ENCODE results near the gene DSTN. TPM values are rescaled to one million over a fixed set of nuclear protein-coding genes. Genes with fewer than 3 reads are reported as not detected.
A peak's percentile ranks its signal among the peaks of the same experiment; 100 is the strongest.
"Not testable (repeated sequence)": the region's sequence is repeated elsewhere in the genome, so short reads cannot be mapped to it uniquely, and the experiment has no call there.

DSTN gene
- total RNA-seq, 1 donor from 2014 or later: 860 TPM

DNA sequence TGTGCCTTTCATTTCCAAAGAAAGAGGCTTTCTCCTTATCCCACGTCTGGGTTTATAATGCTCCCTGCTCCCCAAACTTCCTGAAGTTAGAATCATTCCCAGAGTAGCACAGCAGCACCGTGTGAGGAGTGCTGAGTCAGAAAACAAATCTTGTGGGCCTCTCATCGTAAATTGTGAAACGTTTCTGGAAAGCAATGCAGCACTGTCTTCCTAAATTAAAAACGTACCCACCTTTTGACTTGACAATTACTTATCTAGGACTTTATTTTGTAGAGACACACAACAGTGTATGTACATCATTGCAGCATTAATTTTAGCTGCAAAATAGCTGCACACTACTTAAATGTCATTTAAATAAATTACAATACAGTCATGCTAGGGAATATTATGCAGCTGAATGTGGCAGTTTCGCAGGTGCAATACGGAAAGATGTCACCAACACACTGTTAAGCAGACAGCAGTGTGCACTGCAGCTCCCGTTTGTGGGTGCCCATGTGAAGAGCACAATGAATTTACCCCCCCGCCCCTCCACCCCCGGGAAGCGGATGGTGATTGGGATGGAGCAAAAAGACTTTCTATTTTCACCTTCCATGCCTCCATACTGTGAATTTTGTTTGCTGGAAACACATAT, 81.4 kb downstream of the DSTN start:
- intact Hi-C loops (cut with DNase I): no loop called here
- ATAC-seq (ENCODE audit: poor library complexity): no peak

DNA sequence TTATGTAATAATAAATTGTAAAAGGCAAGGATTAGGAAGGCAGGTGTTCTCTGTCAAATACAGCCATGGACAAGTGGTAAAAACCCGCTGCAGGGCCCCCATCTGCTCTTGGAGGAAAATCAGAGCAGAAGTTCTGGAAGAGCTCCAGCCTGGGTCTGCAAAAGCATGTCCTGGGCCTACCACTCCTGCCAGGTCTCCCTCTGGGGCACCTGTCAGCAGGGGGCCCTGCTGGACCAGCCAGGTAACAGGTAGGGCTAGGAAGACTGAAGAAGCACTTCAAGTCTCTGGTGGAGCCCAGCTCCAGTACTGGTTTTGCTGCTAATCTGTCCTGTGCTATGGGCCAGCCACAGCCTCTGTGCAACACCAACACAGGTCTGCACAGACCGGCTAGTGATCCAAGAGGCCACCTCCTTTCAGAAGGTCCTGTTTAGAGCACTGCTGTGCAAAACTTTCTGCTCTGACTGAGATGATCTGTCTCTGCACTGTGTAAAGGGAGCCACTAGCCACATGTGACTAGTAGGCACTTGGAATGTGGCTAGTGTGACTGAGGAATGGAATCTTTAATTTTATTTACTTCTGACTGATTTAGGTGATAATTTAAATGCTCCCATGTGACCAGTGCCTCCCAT, 82.0 kb downstream of the DSTN start:
- DNase-seq (no peak), ATAC-seq (ENCODE audit: poor library complexity) (no peak)
- intact Hi-C loops (cut with DNase I): no loop called here

More for the DNA sequence above, 81.4 kb downstream of the DSTN start:
- DNase-seq: no peak

DNA sequence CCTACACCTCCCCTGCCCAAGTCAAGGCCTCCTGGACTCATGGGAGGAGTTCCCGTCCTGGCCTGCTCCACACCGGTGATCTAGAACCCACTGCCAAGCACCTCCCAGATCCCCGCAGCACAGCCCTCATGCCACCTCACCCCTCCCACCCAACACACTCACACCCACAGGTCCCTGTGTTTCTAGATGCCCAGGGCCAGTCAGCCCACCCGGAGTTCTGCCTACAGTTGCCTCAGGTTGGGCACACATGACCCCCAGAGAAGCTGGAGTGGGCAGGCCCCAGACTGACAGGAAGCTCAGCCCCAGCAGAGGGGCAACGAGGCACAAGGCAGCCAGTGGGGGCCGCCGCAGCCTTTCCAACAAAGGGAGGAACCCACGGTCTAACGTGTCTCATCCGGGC, 82.5 kb downstream of the DSTN start:
- no peak for DNase-seq
- ATAC-seq (ENCODE audit: poor library complexity): no peak
- intact Hi-C loops (cut with DNase I): no loop called here

DNA sequence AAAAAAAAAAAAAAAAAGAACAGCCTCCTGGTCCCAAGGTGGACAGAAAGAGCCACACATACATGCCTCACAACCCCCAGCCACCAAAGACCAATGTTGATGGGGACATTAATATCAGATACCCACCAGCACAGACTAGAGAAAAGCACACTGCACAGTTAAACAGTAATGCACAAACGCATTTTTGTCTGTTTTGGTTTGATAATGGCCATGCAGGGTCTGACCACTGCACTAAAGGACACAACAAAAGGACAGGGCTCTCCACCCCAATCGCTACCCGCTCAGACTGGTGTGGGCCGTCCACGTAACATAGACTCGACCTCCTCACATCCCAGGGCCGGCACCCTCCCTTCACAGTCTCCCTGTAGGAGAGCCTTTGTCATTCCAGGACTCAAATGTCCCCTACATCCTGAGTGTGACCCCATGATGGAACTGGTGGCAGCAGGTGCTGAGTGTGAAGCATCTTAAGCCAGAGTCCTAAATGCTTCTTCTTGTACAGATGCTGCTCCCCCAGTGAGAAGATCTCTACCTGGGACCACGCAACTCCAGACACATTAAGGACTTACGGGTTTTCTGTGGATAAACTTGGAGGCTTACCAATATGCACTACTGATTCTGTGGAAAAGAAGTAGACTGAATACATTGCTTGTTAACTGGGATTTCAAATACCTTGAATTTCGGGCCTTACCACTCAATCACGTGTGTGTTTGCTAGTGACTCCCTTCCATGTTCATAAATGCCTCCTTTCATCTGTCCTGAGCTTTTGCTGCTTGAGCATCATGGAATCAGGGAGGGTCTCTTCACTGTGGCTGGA, 84.2 kb downstream of the DSTN start:
- ATAC-seq (ENCODE audit: poor library complexity) (no peak), DNase-seq (no peak)
- intact Hi-C loops (cut with DNase I): no loop called here

DNA sequence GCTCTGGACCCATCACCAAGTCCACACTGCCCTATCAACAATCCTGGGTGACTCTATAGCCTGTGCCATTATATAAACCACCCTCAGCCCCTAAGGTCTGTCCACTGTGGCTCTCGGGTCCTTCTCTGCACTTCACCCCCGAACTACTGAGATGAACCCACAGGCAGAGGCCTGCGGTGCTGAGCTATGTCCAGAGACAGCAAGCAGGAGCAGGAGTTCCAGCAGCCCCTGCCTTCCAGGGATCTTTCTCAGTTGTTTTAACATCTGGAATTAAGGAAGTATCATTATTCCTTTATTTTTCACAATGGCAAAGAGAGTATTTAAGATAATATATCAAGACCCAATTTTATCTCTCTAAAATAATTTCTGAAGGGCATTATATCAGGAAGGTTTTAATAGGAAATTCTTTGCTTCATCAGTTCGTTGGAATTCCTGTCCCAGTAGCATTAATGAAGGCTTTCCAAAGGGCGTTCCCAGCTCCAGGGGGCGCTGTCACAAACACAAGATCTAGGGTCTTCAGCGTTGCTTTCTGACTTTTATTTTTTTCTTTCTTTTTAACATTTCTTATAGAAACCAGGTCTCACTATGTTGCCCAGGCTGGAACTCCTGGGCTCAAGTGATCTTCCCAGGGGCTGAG, 84.9 kb downstream of the DSTN start:
- intact Hi-C loops (cut with DNase I): no loop called here
- DNase-seq (peak; percentile 67), ATAC-seq (ENCODE audit: poor library complexity) (no peak)

DNA sequence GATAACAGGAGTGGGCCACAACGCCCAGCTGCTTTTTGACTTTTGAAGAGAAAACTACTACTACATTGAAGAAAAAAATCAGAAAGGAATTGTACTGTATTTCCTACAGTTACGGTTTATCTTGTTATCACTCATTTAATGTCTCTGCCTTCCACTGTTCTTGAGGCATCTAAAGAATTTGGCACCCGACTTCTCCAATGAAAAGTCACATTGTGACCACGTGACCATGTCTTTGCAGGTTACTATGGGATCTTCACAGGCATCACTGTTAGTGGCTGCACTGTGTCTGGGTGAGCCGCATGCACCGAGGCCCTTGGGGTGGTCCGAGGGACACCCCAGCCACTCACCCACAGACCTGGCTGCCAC, 85.4 kb downstream of the DSTN start:
- ATAC-seq (ENCODE audit: poor library complexity) (no peak), DNase-seq (no peak)
- intact Hi-C loops (cut with DNase I): no loop called here

DNA sequence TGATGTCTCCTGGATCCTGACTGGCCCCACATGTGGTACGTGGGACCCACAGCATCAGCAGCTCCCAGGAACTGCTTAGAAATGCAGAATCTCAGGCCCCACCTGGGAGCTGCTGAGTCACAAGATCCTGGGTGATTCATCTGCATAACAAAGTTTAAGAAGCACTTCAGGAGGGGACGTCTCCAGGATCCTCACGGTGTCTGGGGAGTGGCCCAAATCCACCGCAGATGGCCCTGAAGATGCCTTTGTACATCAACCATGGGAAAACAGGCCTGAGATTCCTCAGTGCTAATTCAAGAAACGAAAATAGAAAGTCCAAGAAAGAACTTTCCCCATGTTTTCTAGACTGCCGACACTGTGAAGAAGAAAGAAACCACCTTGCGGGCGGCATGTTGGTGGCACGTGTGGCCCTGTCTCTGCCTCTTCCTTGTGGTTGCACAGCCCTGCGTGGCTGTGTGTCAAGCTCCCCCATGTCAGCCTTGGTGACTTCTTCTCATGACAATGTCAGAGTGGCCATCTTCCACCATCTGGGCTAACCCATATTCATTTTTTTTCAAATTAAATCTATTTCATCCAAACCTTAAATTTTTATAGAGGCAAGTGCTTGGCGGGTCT, 86.1 kb downstream of the DSTN start:
- intact Hi-C loops (cut with DNase I): no loop called here
- no peak for ATAC-seq (ENCODE audit: poor library complexity)
- no peak for DNase-seq

DNA sequence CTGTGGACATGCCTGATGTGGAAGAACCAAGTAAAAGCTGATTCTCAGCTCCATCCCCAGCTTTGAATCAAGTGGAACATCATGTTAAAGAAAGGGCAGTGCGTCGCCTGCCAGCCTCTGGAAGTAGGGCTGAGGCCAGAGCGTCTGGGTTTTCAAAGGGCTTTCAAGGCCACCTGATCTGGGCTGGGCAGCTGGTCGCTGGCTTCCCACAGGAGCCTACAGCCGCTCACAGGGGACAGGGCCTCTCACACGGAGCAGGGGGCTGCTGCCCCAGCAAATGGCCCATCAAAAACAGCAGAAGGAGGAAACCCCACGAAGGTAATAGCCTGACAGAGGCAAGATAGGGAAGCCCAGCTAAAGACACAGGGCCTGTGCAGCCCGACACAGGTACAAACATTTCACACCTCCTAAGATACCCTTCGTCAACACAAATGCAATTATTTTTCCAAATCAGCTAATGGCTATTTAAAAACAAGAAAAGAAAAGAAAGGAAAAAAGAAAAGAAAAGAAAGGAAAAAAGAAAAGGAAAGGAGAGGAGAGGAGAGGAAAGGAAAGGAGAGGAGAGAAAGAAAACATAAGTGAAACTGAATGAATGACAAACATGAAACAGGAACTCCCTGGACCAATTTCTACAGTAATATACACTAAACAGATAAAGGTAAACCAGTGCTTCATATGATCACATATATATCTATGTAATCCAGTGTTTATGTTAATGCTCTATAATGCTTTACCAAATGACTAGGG, 87.4 kb downstream of the DSTN start:
- ATAC-seq (ENCODE audit: poor library complexity) (no peak), DNase-seq (no peak)
- intact Hi-C loops (cut with DNase I): no loop called here

DNA sequence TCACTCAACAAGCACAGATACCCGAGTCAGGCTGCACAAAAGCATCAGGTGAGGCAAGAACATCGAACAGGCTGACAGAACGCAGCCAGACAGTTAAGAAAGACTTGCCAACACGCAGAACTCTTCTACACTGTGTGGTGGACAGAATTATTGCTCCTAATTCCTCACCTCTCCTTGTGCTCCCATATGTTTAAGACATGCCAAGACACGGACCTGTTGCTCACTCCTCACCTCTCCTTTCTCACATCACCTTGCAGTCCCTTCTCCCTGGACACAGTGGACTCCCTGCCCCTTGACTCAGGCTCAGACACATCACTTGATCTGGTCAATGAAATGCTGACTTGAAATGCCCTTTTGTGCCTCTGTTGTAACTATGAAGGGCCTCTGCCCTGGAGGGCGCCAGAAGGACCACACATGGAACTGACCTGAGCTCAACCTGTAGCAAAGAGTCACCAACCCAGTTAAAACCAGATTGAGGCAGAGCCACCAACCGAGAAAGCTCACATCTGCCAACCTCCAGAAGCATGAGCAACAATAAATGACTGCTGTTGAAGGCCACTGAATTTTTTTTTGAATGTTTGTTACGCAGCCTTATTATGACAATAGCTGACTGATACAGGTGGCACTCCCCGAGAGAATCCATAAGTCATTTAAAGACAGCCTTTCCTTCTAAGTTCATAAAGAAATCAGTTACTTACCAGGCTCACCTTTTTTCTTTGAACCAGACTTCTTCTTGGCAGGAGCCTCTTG, 88.2 kb downstream of the DSTN start:
- no peak for ATAC-seq (ENCODE audit: poor library complexity)
- intact Hi-C loops (cut with DNase I): no loop called here

DNA sequence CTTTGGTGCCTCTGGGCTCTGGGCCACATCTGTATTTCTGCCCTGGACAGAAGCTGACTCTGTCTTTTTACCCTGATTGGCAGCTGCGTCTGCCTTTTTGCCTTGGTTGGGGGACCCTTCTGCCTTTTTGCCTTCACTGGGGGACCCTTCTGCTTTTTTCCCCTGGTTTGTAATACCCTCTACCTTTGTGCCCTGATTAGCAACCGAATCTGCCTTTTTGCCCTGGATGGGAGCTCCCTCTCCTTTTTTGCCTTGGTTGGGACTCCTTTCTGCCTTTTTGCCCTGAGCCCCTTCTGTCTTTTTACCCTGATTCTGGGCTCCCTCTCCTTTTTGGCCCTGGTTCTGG, 88.7 kb downstream of the DSTN start:
- intact Hi-C loops (cut with DNase I): no loop called here
- DNase-seq: no peak

More for the DNA sequence above, 88.2 kb downstream of the DSTN start:
- DNase-seq: no peak

DNA sequence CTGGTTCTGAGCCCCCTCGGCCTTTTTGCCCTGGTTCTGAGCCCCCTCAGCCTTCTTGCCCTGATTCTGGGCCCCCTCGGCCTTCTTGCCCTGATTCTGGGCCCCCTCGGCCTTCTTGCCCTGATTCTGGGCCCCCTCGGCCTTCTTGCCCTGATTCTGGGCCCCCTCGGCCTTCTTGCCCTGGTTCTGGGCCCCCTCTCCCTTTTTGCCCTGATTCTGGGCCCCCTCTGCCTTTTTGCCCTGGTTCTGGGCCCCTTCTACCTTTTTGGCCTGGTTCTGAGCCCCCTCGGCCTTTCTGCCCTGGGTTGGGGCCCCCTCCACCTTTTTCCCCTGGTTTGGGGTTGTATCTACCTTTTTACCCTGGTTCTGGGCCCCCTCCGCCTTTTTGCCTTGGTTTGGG, 89.5 kb downstream of the DSTN start:
- DNase-seq; ATAC-seq (ENCODE audit: poor library complexity); intact Hi-C loops (cut with DNase I): not testable (repeated sequence)

More for the DNA sequence above, 88.7 kb downstream of the DSTN start:
- no peak for ATAC-seq (ENCODE audit: poor library complexity)

Other genes with a start within 250 kb of the DSTN start
- gene BFSP1, start 38.7 kb upstream of the DSTN start, total RNA-seq: 0.73 TPM
- 32.1 TPM for gene RRBP1, start 112.2 kb downstream of the DSTN start, total RNA-seq
- gene BANF2, start 129.9 kb downstream of the DSTN start, total RNA-seq: not detected